Measurements from ENCODE around the gene PDE4DIP. TPM values are rescaled to one million over a fixed set of nuclear protein-coding genes. Genes with fewer than 3 reads are reported as not detected.
A peak's percentile ranks its signal among the peaks of the same experiment; 100 is the strongest.
"Not testable (repeated sequence)": the region's sequence is repeated elsewhere in the genome, so short reads cannot be mapped to it uniquely, and the experiment has no call there.

Gene PDE4DIP
- total RNA-seq, 4 donors from 2014 or later: 61.4 to 102 (median 78.1) TPM

- H3K27ac ChIP-seq: peak overlapping the region; percentile 51
- WGBS: 88% methylated on average over 4 of the region's 5 CpGs
- not testable (repeated sequence) for H3K27me3 ChIP-seq; H3K4me3 ChIP-seq; H3K9me3 ChIP-seq; H3K4me1 ChIP-seq; H3K36me3 ChIP-seq; DNase-seq (ENCODE audit: low spot score in 2 of 2)
Observed at GRCh38 chr1:148996449-148997224, 152.4 kb downstream of the PDE4DIP start.

- H3K27ac ChIP-seq; H3K27me3 ChIP-seq; H3K4me3 ChIP-seq; H3K9me3 ChIP-seq; DNase-seq (ENCODE audit: low spot score in 2 of 2); H3K36me3 ChIP-seq; H3K4me1 ChIP-seq: not testable (repeated sequence)
- 78% methylated on average over 1 of the region's 6 CpGs for WGBS
Observed at GRCh38 chr1:148997405-148997804, 153.2 kb downstream of the PDE4DIP start.

GRCh38 chr1:149002664-149003063 lies 158.4 kb downstream of the PDE4DIP start:
- H3K4me3 ChIP-seq; DNase-seq (ENCODE audit: low spot score in 2 of 2); H3K27me3 ChIP-seq; H3K36me3 ChIP-seq; H3K4me1 ChIP-seq; H3K9me3 ChIP-seq; H3K27ac ChIP-seq: not testable (repeated sequence)
- WGBS: no CpG with 5 or more reads among the region's 8 CpGs

- not testable (repeated sequence) for H3K9me3 ChIP-seq; DNase-seq (ENCODE audit: low spot score in 2 of 2); H3K4me3 ChIP-seq; H3K4me1 ChIP-seq; H3K36me3 ChIP-seq; H3K27me3 ChIP-seq; H3K27ac ChIP-seq
- WGBS: no CpG with 5 or more reads among the region's 4 CpGs
Observed at GRCh38 chr1:149008326-149008725, 164.1 kb downstream of the PDE4DIP start.

- H3K9me3 ChIP-seq; DNase-seq (ENCODE audit: low spot score in 2 of 2); H3K36me3 ChIP-seq; H3K27ac ChIP-seq; H3K4me1 ChIP-seq; H3K4me3 ChIP-seq; H3K27me3 ChIP-seq: not testable (repeated sequence)
- 92% methylated on average over 2 of the region's 2 CpGs for WGBS
Observed at GRCh38 chr1:149008769-149009168, 164.5 kb downstream of the PDE4DIP start.

- H3K36me3 ChIP-seq; H3K27me3 ChIP-seq; H3K4me1 ChIP-seq; H3K9me3 ChIP-seq; H3K4me3 ChIP-seq; DNase-seq (ENCODE audit: low spot score in 2 of 2); H3K27ac ChIP-seq: not testable (repeated sequence)
- 91% methylated on average over 3 of the region's 3 CpGs for WGBS
Observed at GRCh38 chr1:149009761-149010160, 165.5 kb downstream of the PDE4DIP start.

GRCh38 chr1:149012599-149012998 lies 168.4 kb downstream of the PDE4DIP start:
- H3K36me3 ChIP-seq; H3K4me1 ChIP-seq; H3K9me3 ChIP-seq; DNase-seq (ENCODE audit: low spot score in 2 of 2); H3K27me3 ChIP-seq; H3K27ac ChIP-seq; H3K4me3 ChIP-seq: not testable (repeated sequence)
- WGBS: no CpG with 5 or more reads among the region's 5 CpGs

- H3K27me3 ChIP-seq; H3K36me3 ChIP-seq; H3K9me3 ChIP-seq; H3K4me3 ChIP-seq; DNase-seq (ENCODE audit: low spot score in 2 of 2); H3K4me1 ChIP-seq; H3K27ac ChIP-seq: not testable (repeated sequence)
- WGBS: 75% methylated on average over 4 of the region's 4 CpGs
Observed at GRCh38 chr1:149013513-149013912, 169.3 kb downstream of the PDE4DIP start.

GRCh38 chr1:149015522-149015921 lies 171.3 kb downstream of the PDE4DIP start:
- 96% methylated on average over 3 of the region's 3 CpGs for WGBS
- H3K36me3 ChIP-seq; H3K9me3 ChIP-seq; H3K27ac ChIP-seq; H3K4me3 ChIP-seq; H3K27me3 ChIP-seq; DNase-seq (ENCODE audit: low spot score in 2 of 2); H3K4me1 ChIP-seq: not testable (repeated sequence)

- no CpG with 5 or more reads among the region's 2 CpGs for WGBS
- not testable (repeated sequence) for H3K27ac ChIP-seq; DNase-seq (ENCODE audit: low spot score in 2 of 2); H3K9me3 ChIP-seq; H3K36me3 ChIP-seq; H3K4me1 ChIP-seq; H3K27me3 ChIP-seq; H3K4me3 ChIP-seq
Observed at GRCh38 chr1:149016626-149017025, 172.4 kb downstream of the PDE4DIP start.

GRCh38 chr1:149018577-149018976 lies 174.3 kb downstream of the PDE4DIP start:
- H3K9me3 ChIP-seq; H3K27ac ChIP-seq; H3K4me1 ChIP-seq; H3K27me3 ChIP-seq; DNase-seq (ENCODE audit: low spot score in 2 of 2); H3K4me3 ChIP-seq; H3K36me3 ChIP-seq: not testable (repeated sequence)
- WGBS: 88% methylated on average over 2 of the region's 3 CpGs

GRCh38 chr1:149024327-149024726 lies 180.1 kb downstream of the PDE4DIP start:
- not testable (repeated sequence) for H3K27ac ChIP-seq; H3K4me3 ChIP-seq; H3K36me3 ChIP-seq; H3K27me3 ChIP-seq; H3K4me1 ChIP-seq; H3K9me3 ChIP-seq; DNase-seq (ENCODE audit: low spot score in 2 of 2)
- no CpG with 5 or more reads among the region's 3 CpGs for WGBS

GRCh38 chr1:149033916-149034315 lies 189.7 kb downstream of the PDE4DIP start:
- not testable (repeated sequence) for H3K27me3 ChIP-seq; DNase-seq (ENCODE audit: low spot score in 2 of 2); H3K36me3 ChIP-seq; H3K4me1 ChIP-seq; H3K9me3 ChIP-seq; H3K27ac ChIP-seq; H3K4me3 ChIP-seq
- WGBS: no CpG with 5 or more reads among the region's 3 CpGs

- not testable (repeated sequence) for H3K4me1 ChIP-seq; H3K27ac ChIP-seq; H3K27me3 ChIP-seq; H3K4me3 ChIP-seq; H3K9me3 ChIP-seq; H3K36me3 ChIP-seq; DNase-seq (ENCODE audit: low spot score in 2 of 2)
- WGBS: no CpG with 5 or more reads among the region's 4 CpGs
Observed at GRCh38 chr1:149043056-149043455, 198.8 kb downstream of the PDE4DIP start.

- H3K9me3 ChIP-seq, H3K4me1 ChIP-seq: not testable (repeated sequence)
- WGBS: 76% methylated on average over 3 of the region's 3 CpGs
Observed at GRCh38 chr1:149064611-149065010, 220.4 kb downstream of the PDE4DIP start.

More at GRCh38 chr1:149064611-149065010, 220.4 kb downstream of the PDE4DIP start:
- H3K27me3 ChIP-seq; DNase-seq (ENCODE audit: low spot score in 2 of 2); H3K4me3 ChIP-seq; H3K36me3 ChIP-seq; H3K27ac ChIP-seq: not testable (repeated sequence)
